HCT116 (cell line): ENCODE measurements around the gene KRTAP29-1. TPM values are rescaled to one million over a fixed set of nuclear protein-coding genes. Genes with fewer than 3 reads are reported as not detected.

Experiments used
- ATAC-seq: fragments of 200-7000 bp; cut with Tn5 transposase; 2 replicates; pipeline ENCODE4 v1.9.1; 2020; ENCODE audit warnings: mild to moderate bottlenecking, moderate library complexity
- BruUV-seq: library from RNA; stranded (reverse); fragments of 400-500 nt; replicated peaks from 2 replicates; lab custom pipeline; 2021; lab: Mats Ljungman, UMichigan
- CTCF ChIA-PET: fragments of 300-600 bp; sonication (Branson Sonifier 250); formaldehyde crosslinking; loops from one replicate; lab custom pipeline; 2021; ENCODE audit warnings: antibody characterized with exemption; lab: Charles Lee
- POLR2A ChIA-PET: fragments of 300-600, 350-600 bp; sonication (Branson Sonifier 250); formaldehyde crosslinking; loops from one replicate; lab custom pipeline; 2021; ENCODE audit warnings: antibody characterized with exemption; lab: Charles Lee
- RAD21 ChIA-PET, 2 experiments: fragments of 300-600 bp; sonication (Branson Sonifier 250); formaldehyde crosslinking; loops; one replicate each; lab custom pipeline; 2023; ENCODE audit warnings: low total read pairs in 2 of 2; ENCODE audit not compliant: uncharacterized antibody in 2 of 2, unreplicated experiment in 2 of 2, low non-redundant PET in 1 of 2; lab: Charles Lee
- DNase-seq: peaks from one replicate; pipeline ENCODE4 v3.0.0-alpha.2; 2010; ENCODE audit warnings: low read depth, low spot score
- H2AFZ ChIP-seq: fragments of 200-600 bp; shearing (Covaris generic), sonication (generic); 2 replicates; pipeline ENCODE4 v1.6.1; 2017; ENCODE audit warnings: low read depth, mixed run types, mixed read lengths, antibody characterized with exemption, low read length; ENCODE audit not compliant: poor library complexity, severe bottlenecking
- H3K27ac ChIP-seq: 2 replicates; pipeline ENCODE4 v1.5.1; 2012; ENCODE audit warnings: low read depth, low read length
- H3K27me3 ChIP-seq: fragments of 200-600 bp; sonication (generic); 2 replicates; pipeline ENCODE4 v1.6.1; 2016; ENCODE audit warnings: mixed run types, low read length, mixed read lengths; ENCODE audit not compliant: insufficient read depth
- H3K36me3 ChIP-seq, 2 experiments: fragments of 200-500 bp in 1 of 2; fragments of 200-600 bp in 1 of 2; sonication (Bioruptor generic) in 1 of 2; sonication (generic) in 1 of 2; 2 replicates each; pipeline versions ENCODE4 v1.5.1 to v1.6.1; 2014 to 2016; ENCODE audit warnings: low read length in 2 of 2, inconsistent platforms in 1 of 2, mixed read lengths in 1 of 2, mixed run types in 1 of 2; ENCODE audit not compliant: insufficient read depth in 2 of 2, control insufficient read depth in 1 of 2
- H3K4me1 ChIP-seq, 2 experiments: fragments of 200-600 bp in 1 of 2; sonication (generic) in 1 of 2; 2 replicates each; pipeline versions ENCODE4 v1.5.1 to v1.6.1; 2012 to 2017; ENCODE audit warnings: low read length in 2 of 2, inconsistent platforms in 1 of 2, mild to moderate bottlenecking in 1 of 2, mixed read lengths in 1 of 2, mixed run types in 1 of 2, moderate library complexity in 1 of 2; ENCODE audit not compliant: insufficient read depth in 2 of 2, control insufficient read depth in 1 of 2
- H3K4me2 ChIP-seq: fragments of 200-600 bp; sonication (generic); 2 replicates; pipeline ENCODE4 v1.6.1; 2017; ENCODE audit warnings: mixed run types, low read length, mixed read lengths
- H3K4me3 ChIP-seq, 2 experiments: fragments of 200-600 bp in 1 of 2; sonication (generic) in 1 of 2; replicated peaks in 1 of 2; 2 replicates each; pipeline ENCODE4 v1.5.1; 2011 to 2016; ENCODE audit warnings: low read length in 2 of 2, control low read depth in 1 of 2, low read depth in 1 of 2, mild to moderate bottlenecking in 1 of 2, mixed read lengths in 1 of 2, mixed run types in 1 of 2
- H3K79me2 ChIP-seq: fragments of 200-600 bp; sonication (generic); 2 replicates; pipeline ENCODE4 v1.6.1; 2017; ENCODE audit warnings: mild to moderate bottlenecking, mixed run types, low read length, moderate library complexity, mixed read lengths; ENCODE audit not compliant: insufficient read depth
- H3K9ac ChIP-seq: fragments of 200-600 bp; sonication (generic); 2 replicates; pipeline ENCODE4 v1.6.1; 2016; ENCODE audit warnings: low read length, mixed read lengths
- H3K9me2 ChIP-seq: fragments of 200-600 bp; sonication (generic), shearing (Covaris generic); 2 replicates; pipeline ENCODE4 v1.6.1; 2017; ENCODE audit warnings: mixed run types, mild to moderate bottlenecking, moderate library complexity; ENCODE audit not compliant: insufficient read depth
- H3K9me3 ChIP-seq, 2 experiments: fragments of 200-500 bp in 1 of 2; fragments of 200-600 bp in 1 of 2; sonication (Bioruptor generic) in 1 of 2; sonication (generic) in 1 of 2; 2 replicates each; pipeline ENCODE4 v1.6.1; 2014 to 2017; ENCODE audit warnings: low read length in 2 of 2, mixed read lengths in 2 of 2, inconsistent platforms in 1 of 2, low read depth in 1 of 2, mild to moderate bottlenecking in 1 of 2, mixed run types in 1 of 2, moderate library complexity in 1 of 2; ENCODE audit not compliant: control insufficient read depth in 1 of 2, insufficient read depth in 1 of 2
- H4K20me1 ChIP-seq: fragments of 200-600 bp; sonication (generic), shearing (Covaris generic); 2 replicates; pipeline ENCODE4 v1.6.1; 2017; ENCODE audit warnings: mixed run types, mild to moderate bottlenecking, moderate library complexity; ENCODE audit not compliant: insufficient read depth
- CBX3 ChIP-seq: IDR thresholded peaks from 2 replicates; pipeline ENCODE4 v1.6.1; 2012; ENCODE audit warnings: low read depth
- ELF1 ChIP-seq: IDR thresholded peaks from 2 replicates; pipeline ENCODE4 v1.6.1; 2012; ENCODE audit warnings: low read depth, borderline replicate concordance
- EZH2 ChIP-seq: fragments of 200-600 bp; sonication (generic); IDR thresholded peaks from 2 replicates; pipeline ENCODE4 v1.6.1; 2017; ENCODE audit warnings: antibody characterized with exemption, mixed run types
- EZH2phosphoT487 ChIP-seq: fragments of 200-600 bp; IDR thresholded peaks from 2 replicates; pipeline ENCODE4 v1.6.1; 2018; ENCODE audit warnings: antibody characterized with exemption, borderline replicate concordance
- FOSL1 ChIP-seq: IDR thresholded peaks from 2 replicates; pipeline ENCODE4 v1.6.1; 2012; ENCODE audit warnings: low read depth
- POLR2AphosphoS5 ChIP-seq: IDR thresholded peaks from 2 replicates; pipeline ENCODE4 v1.6.1; 2011; ENCODE audit warnings: mild to moderate bottlenecking, low read depth, low read length, moderate library complexity
- RAD21 ChIP-seq: IDR thresholded peaks from 2 replicates; pipeline ENCODE4 v1.6.1; 2012; ENCODE audit warnings: low read depth, mild to moderate bottlenecking
- SIN3A ChIP-seq: IDR thresholded peaks from 2 replicates; pipeline ENCODE4 v1.6.1; 2012; ENCODE audit warnings: low read depth
- SRF ChIP-seq: IDR thresholded peaks from 2 replicates; pipeline ENCODE4 v1.6.1; 2012; ENCODE audit warnings: low read depth
- ZFX ChIP-seq: fragments of 450-650 bp; IDR thresholded peaks from 2 replicates; pipeline ENCODE4 v1.6.1; 2017
- intact Hi-C: fragments of 100-400 bp; cut with micrococcal nuclease; formaldehyde crosslinking; loops from 2 replicates; pipeline ENCODE4 v1.10.0; 2022
- total RNA-seq: library from RNA; stranded (reverse); gene quantifications from one replicate; pipeline ENCODE4 v1.2.1, GENCODE V29; 2021; ENCODE audit not compliant: unreplicated experiment
- TF ChIP-seq, protein P1 (sequence below), 3 experiments: fragments of 200-600 bp in 1 of 3; sonication (generic) in 1 of 3; IDR thresholded peaks in 2 of 3; conservative IDR thresholded peaks in 1 of 3; 2 replicates each; pipeline ENCODE4 v1.5.1; 2012 to 2017; ENCODE audit warnings: low read depth in 2 of 3, low read length in 2 of 3, antibody characterized with exemption in 1 of 3, borderline replicate concordance in 1 of 3, control low read depth in 1 of 3, mild to moderate bottlenecking in 1 of 3, mixed read lengths in 1 of 3, mixed run types in 1 of 3, moderate library complexity in 1 of 3; ENCODE audit not compliant: insufficient read depth in 1 of 3
- TF ChIP-seq, protein P2 (sequence below): IDR thresholded peaks from 2 replicates; pipeline ENCODE4 v1.6.1; 2012
- TF ChIP-seq, protein P3 (sequence below): IDR thresholded peaks from 2 replicates; pipeline ENCODE4 v1.6.1; 2012; ENCODE audit warnings: low read depth

Gene KRTAP29-1
- total RNA-seq, 1 experiment from 2014 or later, result 0.22 TPM

DNA sequence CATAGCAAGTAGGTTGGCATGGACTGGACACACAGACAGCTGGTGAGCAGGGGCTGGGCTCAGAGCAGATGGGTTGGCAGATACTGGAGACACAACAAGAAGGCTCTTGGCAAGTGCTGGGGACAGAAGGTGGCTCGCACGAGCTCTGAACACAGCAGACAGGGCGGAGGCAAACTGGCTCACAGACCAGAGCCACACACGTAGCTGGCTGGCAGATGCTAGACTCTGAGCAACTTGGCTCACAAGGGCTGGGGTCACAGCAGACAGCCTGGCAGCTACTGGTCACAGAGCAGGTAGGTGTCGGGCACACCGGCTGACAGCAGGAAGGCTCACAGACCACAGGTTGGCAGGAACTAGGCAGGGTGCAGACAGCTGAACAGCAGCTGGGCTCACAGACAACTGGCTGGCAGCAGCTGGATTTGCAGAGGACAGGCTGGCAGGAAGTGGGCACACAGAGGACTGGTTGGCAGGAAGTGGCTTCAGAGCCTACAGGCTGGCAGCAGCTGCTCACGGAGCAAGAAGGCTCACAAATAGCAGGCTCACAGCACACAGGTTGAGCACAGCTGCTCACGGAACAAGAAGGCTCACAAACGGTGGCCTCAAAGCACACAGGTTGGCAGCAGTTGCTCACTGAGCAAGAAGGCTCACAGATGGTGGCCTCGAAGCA lies 5.7 kb upstream of the KRTAP29-1 start:
- no peak overlapping the region for H3K4me3 ChIP-seq
- H2AFZ ChIP-seq, result no peak overlapping the region
- no peaks in the 10 kb centered on the region for H3K27me3 ChIP-seq
- ChIA-PET CTCF (no interaction called here), RAD21 (no interaction called here), POLR2A (no interaction called here)
- H3K79me2 ChIP-seq, result no peaks in the 10 kb centered on the region
- intact Hi-C loops, result no loop called here
- H4K20me1 ChIP-seq, result no peaks in the 10 kb centered on the region
- no peak overlapping the region for H3K27ac ChIP-seq
- ATAC-seq, result no peak
- BruUV-seq, result no TSS peak
- H3K4me1 ChIP-seq, result no peaks in the 10 kb centered on the region
- H3K9ac ChIP-seq, result no peak overlapping the region
- TF ChIP-seq EZH2 (no peak), ZFX (no peak), ELF1 (no peak), SRF (no peak), RAD21 (no peak), SIN3A (no peak), EZH2phosphoT487 (no peak), FOSL1 (no peak), CBX3 (no peak), POLR2AphosphoS5 (no peak)
- TF ChIP-seq, protein P1, sequence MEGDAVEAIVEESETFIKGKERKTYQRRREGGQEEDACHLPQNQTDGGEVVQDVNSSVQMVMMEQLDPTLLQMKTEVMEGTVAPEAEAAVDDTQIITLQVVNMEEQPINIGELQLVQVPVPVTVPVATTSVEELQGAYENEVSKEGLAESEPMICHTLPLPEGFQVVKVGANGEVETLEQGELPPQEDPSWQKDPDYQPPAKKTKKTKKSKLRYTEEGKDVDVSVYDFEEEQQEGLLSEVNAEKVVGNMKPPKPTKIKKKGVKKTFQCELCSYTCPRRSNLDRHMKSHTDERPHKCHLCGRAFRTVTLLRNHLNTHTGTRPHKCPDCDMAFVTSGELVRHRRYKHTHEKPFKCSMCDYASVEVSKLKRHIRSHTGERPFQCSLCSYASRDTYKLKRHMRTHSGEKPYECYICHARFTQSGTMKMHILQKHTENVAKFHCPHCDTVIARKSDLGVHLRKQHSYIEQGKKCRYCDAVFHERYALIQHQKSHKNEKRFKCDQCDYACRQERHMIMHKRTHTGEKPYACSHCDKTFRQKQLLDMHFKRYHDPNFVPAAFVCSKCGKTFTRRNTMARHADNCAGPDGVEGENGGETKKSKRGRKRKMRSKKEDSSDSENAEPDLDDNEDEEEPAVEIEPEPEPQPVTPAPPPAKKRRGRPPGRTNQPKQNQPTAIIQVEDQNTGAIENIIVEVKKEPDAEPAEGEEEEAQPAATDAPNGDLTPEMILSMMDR (IDR thresholded peaks at IDR 0.05 in 2 of 3, conservative IDR thresholded peaks at IDR 0.05 in 1 of 3; ENCODE audit: borderline replicate concordance in 1 of 3, insufficient read depth in 1 of 3, low read depth in 2 of 3, low read length in 2 of 3), result no peak
- TF ChIP-seq, protein P2, sequence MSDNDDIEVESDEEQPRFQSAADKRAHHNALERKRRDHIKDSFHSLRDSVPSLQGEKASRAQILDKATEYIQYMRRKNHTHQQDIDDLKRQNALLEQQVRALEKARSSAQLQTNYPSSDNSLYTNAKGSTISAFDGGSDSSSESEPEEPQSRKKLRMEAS, result no peak
- TF ChIP-seq, protein P3, sequence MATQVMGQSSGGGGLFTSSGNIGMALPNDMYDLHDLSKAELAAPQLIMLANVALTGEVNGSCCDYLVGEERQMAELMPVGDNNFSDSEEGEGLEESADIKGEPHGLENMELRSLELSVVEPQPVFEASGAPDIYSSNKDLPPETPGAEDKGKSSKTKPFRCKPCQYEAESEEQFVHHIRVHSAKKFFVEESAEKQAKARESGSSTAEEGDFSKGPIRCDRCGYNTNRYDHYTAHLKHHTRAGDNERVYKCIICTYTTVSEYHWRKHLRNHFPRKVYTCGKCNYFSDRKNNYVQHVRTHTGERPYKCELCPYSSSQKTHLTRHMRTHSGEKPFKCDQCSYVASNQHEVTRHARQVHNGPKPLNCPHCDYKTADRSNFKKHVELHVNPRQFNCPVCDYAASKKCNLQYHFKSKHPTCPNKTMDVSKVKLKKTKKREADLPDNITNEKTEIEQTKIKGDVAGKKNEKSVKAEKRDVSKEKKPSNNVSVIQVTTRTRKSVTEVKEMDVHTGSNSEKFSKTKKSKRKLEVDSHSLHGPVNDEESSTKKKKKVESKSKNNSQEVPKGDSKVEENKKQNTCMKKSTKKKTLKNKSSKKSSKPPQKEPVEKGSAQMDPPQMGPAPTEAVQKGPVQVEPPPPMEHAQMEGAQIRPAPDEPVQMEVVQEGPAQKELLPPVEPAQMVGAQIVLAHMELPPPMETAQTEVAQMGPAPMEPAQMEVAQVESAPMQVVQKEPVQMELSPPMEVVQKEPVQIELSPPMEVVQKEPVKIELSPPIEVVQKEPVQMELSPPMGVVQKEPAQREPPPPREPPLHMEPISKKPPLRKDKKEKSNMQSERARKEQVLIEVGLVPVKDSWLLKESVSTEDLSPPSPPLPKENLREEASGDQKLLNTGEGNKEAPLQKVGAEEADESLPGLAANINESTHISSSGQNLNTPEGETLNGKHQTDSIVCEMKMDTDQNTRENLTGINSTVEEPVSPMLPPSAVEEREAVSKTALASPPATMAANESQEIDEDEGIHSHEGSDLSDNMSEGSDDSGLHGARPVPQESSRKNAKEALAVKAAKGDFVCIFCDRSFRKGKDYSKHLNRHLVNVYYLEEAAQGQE, result no peak
- TF ChIP-seq, all 23 proteins: peak for 0
- Histone ChIP-seq H3K9me2 (no peaks in the 10 kb centered on the region), H3K9me3 (no peaks in the 10 kb centered on the region), H3K36me3 (no peaks in the 10 kb centered on the region), H3K4me2 (no peak overlapping the region)
- DNase-seq, result no peak
